ENCODE results near the gene SERPINA12. TPM values are rescaled to one million over a fixed set of nuclear protein-coding genes. Genes with fewer than 3 reads are reported as not detected.

SERPINA12 gene
- total and polyA plus RNA-seq, 7 donors, result not detected

DNA sequence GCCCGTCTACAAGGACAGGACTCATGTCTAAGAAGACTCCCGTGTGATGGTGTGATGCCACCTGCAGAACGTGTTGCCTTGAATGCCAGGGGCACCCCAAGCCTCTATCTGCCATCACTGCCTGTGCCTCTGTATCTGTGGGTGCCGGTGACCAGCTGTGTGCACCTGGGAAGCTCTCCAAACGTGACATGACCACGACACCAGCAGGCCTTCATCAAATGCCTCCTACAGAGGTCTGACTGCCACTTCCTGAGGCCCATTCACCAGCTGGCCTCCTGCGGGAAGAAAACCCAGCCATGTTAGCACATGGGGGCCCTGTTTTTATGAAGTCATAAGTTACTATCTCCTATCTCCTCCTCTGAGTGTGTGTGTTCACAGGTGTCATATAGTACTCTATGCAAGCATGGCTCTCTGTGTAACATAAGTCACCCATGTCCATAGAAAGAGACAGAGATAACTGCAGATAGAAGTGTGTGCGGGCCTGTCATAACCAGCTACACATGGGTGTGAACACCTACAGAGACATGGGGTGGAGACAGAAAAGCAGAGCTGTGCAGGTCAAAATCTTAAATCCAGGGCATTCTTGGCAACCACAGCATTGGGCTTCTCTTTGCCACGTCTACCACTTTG lies 33.7 kb upstream of the SERPINA12 start:
- no peaks in the 10 kb centered on the region for H3K36me3 ChIP-seq (ENCODE audit: insufficient read depth in 1 of 2, low read depth in 1 of 2)
- no peak for ATAC-seq
- H3K27ac ChIP-seq, result no peak overlapping the region
- H3K4me3 ChIP-seq, result no peak overlapping the region
- intact Hi-C loops (cut with DNase I), result no loop called here
- H3K9me3 ChIP-seq, result no peaks in the 10 kb centered on the region
- no peaks in the 10 kb centered on the region for H3K27me3 ChIP-seq (ENCODE audit: insufficient read depth in 3 of 3, low read length in 2 of 3)
- no peak for DNase-seq
- H3K4me1 ChIP-seq, result no peaks in the 10 kb centered on the region
- 64 to 69% (median 68%) methylated on average over 9 of the region's 9 CpGs for WGBS, 3 donors
- TF ChIP-seq, protein P1, sequence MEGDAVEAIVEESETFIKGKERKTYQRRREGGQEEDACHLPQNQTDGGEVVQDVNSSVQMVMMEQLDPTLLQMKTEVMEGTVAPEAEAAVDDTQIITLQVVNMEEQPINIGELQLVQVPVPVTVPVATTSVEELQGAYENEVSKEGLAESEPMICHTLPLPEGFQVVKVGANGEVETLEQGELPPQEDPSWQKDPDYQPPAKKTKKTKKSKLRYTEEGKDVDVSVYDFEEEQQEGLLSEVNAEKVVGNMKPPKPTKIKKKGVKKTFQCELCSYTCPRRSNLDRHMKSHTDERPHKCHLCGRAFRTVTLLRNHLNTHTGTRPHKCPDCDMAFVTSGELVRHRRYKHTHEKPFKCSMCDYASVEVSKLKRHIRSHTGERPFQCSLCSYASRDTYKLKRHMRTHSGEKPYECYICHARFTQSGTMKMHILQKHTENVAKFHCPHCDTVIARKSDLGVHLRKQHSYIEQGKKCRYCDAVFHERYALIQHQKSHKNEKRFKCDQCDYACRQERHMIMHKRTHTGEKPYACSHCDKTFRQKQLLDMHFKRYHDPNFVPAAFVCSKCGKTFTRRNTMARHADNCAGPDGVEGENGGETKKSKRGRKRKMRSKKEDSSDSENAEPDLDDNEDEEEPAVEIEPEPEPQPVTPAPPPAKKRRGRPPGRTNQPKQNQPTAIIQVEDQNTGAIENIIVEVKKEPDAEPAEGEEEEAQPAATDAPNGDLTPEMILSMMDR (IDR thresholded peaks at IDR 0.05), result no peak

DNA sequence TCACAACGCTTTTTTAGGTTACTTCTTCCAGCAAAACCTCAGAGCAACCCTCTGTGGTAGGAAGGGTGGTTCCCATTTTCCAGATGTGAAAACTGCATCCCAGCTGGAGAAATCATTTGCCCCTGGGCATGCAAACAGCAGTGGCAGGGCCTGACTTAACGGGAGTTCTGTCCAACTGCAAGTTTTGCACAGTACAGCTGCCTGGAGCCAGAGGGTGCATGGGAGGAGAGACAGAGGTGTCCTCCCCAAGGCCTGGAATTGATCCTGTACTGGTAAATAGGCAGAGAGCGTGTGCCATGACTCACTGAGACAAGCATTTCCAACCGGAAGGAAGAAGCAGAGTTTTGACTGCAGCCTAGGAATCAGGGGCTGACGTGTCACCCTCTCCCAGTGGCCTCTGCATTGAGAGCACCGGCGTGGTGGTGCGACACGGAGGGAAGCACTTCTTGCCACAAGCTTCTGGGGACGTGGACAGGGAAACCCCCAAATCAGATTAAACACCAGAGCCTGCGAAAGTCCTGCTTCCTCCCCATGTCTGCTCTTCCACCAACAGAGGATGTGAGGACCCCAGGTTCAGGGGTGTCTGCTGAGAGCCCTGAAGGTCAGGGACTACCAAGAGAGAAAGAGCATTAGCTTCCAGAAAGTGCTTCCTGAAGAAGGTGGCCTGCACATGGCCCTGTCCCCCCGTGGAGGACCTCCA lies 33.0 kb upstream of the SERPINA12 start:
- no peaks in the 10 kb centered on the region for H3K36me3 ChIP-seq (ENCODE audit: insufficient read depth in 1 of 2, low read depth in 1 of 2)
- no peak overlapping the region for H3K4me3 ChIP-seq
- TF ChIP-seq, protein P1 (IDR thresholded peaks at IDR 0.05), result no peak
- ATAC-seq (no peak), DNase-seq (no peak)
- H3K27ac ChIP-seq, result no peak overlapping the region
- intact Hi-C loops (cut with DNase I), result no loop called here
- H3K4me1 ChIP-seq, result no peaks in the 10 kb centered on the region
- H3K9me3 ChIP-seq, result no peaks in the 10 kb centered on the region
- WGBS, 3 donors, result 74 to 78% (median 75%) methylated on average over 12 of the region's 12 CpGs
- no peaks in the 10 kb centered on the region for H3K27me3 ChIP-seq (ENCODE audit: insufficient read depth in 3 of 3, low read length in 2 of 3)

DNA sequence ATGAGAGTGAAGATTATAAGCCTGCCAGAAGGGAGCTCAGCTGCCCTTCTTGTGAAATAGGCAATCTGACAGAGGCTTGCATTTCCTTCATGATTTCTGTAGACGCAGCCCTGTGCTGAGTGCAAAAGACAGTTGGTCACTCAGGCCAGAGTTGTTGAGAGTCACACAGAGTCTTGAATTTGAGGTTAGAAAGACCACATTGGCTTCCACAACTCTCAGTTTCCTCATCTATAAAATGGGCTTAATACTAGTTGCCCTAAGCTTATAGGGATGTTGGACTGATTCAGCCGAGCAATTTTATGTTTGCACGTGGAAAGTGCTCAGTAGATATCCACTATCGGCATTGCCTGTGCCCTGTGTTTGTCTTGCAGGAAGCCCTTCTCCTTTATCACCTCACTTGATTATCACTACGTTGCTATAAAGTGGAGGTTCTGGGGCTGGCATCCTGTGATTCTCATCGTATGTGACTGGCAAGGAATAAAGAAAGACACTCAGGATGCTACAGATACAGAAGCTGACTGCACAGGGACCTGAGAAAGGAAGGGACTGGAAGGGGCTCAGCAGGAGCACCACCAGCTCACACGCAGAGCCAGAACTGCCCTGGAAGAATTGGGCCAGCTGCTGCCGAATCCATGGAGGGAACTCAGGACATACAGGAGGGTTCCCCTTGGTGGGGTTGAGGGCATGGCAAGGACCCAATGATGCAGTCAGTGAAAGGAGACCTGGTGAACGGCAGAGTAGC lies 32.1 kb upstream of the SERPINA12 start:
- ATAC-seq (no peak), DNase-seq (no peak)
- no peaks in the 10 kb centered on the region for H3K9me3 ChIP-seq
- TF ChIP-seq, protein P1 (IDR thresholded peaks at IDR 0.05), result no peak
- no peak overlapping the region for H3K27ac ChIP-seq
- no peaks in the 10 kb centered on the region for H3K27me3 ChIP-seq (ENCODE audit: insufficient read depth in 3 of 3, low read length in 2 of 3)
- no peak overlapping the region for H3K4me3 ChIP-seq
- H3K4me1 ChIP-seq, result no peaks in the 10 kb centered on the region
- H3K36me3 ChIP-seq (ENCODE audit: insufficient read depth in 1 of 2, low read depth in 1 of 2), result no peaks in the 10 kb centered on the region
- intact Hi-C loops (cut with DNase I), result no loop called here
- 85 to 88% (median 86%) methylated on average over 9 of the region's 9 CpGs for WGBS, 3 donors

DNA sequence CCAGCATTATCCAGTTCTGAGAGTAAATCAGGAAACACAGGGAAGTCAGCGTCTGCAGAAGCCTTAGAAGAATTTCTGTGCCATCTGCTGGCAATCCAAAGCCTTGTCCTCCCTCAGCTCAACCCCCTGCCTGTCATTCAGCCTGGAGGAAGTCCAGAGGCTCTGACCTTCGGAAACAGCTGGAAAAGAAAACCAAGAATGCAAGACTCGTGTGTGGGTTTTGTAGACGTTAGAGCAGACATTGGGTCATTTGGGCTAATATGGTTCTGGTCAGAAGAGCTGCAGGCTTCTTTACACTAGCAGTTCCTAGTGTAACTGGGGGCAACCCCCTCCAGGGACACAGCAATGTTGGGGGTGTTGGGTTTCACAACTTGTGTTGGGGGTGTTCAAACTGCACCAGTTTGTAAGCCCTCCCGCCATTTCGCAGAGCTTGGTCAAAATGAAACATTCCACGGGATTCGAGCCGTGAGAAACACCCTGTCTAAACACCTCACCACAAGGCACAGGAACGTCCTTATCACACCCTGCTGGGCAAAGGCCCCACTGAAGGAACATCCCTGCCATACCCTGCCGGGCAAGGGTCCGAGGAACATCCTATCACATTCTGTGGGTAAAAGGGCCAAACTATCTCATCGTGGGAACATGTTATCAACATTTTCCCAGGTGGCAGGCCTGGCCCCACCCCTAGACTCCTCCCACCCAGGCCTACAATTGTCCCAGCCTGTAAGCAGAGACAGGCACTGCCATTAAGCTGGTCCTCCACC lies 30.9 kb upstream of the SERPINA12 start:
- Histone ChIP-seq H3K27ac (no peak overlapping the region), H3K36me3 (ENCODE audit: insufficient read depth in 1 of 2, low read depth in 1 of 2) (no peaks in the 10 kb centered on the region), H3K27me3 (ENCODE audit: insufficient read depth in 3 of 3, low read length in 2 of 3) (no peaks in the 10 kb centered on the region), H3K4me3 (no peak overlapping the region), H3K9me3 (no peaks in the 10 kb centered on the region), H3K4me1 (no peaks in the 10 kb centered on the region)
- 37 to 40% (median 37%) methylated on average over 13 of the region's 13 CpGs for WGBS, 3 donors
- no peak for DNase-seq
- TF ChIP-seq, protein P1 (IDR thresholded peaks at IDR 0.05), result no peak
- intact Hi-C loops (cut with DNase I), result no loop called here
- ATAC-seq, result peak in 1 of 4 donors; percentile 24

All from psoas muscle (tissue), 8 donors.